Calu3 (cell line): ENCODE results near the gene SSBP3. TPM values are rescaled to one million over a fixed set of nuclear protein-coding genes. Genes with fewer than 3 reads are reported as not detected.

Source experiments
- BruUV-seq: library from RNA; stranded (reverse); fragments of 400-500 nt; replicated peaks from 2 replicates; lab custom pipeline; 2021; lab: Mats Ljungman, UMichigan
- CTCF ChIA-PET: fragments of 300-600 bp; sonication (Branson Sonifier 250); formaldehyde crosslinking; loops from one replicate; lab custom pipeline; 2022; ENCODE audit warnings: antibody characterized with exemption; lab: Charles Lee
- DNase-seq: peaks from one replicate; pipeline ENCODE4 v3.0.0; 2022
- H3K27ac Mint-ChIP-seq: one replicate; pipeline ENCODE4 v1.8.0; 2022; ENCODE audit warnings: mixed read lengths; ENCODE audit not compliant: unreplicated experiment
- H3K27me3 Mint-ChIP-seq: one replicate; pipeline ENCODE4 v1.8.0; 2022; ENCODE audit warnings: mixed read lengths; ENCODE audit not compliant: unreplicated experiment
- H3K36me3 Mint-ChIP-seq: one replicate; pipeline ENCODE4 v1.8.0; 2022; ENCODE audit warnings: mild to moderate bottlenecking, moderate library complexity, mixed read lengths; ENCODE audit not compliant: insufficient read depth, unreplicated experiment
- H3K4me1 Mint-ChIP-seq: one replicate; pipeline ENCODE4 v1.8.0; 2022; ENCODE audit warnings: mild to moderate bottlenecking, low read depth, mixed read lengths; ENCODE audit not compliant: unreplicated experiment
- H3K4me3 Mint-ChIP-seq: one replicate; pipeline ENCODE4 v1.8.0; 2022; ENCODE audit warnings: mild to moderate bottlenecking, low read depth, moderate library complexity, mixed read lengths; ENCODE audit not compliant: unreplicated experiment
- H3K9me3 Mint-ChIP-seq: one replicate; pipeline ENCODE4 v1.8.0; 2022; ENCODE audit warnings: low read depth, mixed read lengths; ENCODE audit not compliant: unreplicated experiment
- CTCF ChIP-seq: fragments of 200-600 bp; IDR thresholded peaks from one replicate; pipeline ENCODE4 v1.8.0; 2022; ENCODE audit warnings: antibody characterized with exemption; ENCODE audit not compliant: unreplicated experiment
- intact Hi-C: fragments of 100-400 bp; cut with micrococcal nuclease; formaldehyde crosslinking; loops from one replicate; pipeline ENCODE4 v1.10.0; 2022; ENCODE audit not compliant: unreplicated experiment
- total RNA-seq: library from RNA; stranded (reverse); gene quantifications from 2 replicates; pipeline ENCODE4 v1.2.3, GENCODE V29; 2022

SSBP3 gene
- total RNA-seq, 1 experiment from 2014 or later: 16.6 TPM

DNA sequence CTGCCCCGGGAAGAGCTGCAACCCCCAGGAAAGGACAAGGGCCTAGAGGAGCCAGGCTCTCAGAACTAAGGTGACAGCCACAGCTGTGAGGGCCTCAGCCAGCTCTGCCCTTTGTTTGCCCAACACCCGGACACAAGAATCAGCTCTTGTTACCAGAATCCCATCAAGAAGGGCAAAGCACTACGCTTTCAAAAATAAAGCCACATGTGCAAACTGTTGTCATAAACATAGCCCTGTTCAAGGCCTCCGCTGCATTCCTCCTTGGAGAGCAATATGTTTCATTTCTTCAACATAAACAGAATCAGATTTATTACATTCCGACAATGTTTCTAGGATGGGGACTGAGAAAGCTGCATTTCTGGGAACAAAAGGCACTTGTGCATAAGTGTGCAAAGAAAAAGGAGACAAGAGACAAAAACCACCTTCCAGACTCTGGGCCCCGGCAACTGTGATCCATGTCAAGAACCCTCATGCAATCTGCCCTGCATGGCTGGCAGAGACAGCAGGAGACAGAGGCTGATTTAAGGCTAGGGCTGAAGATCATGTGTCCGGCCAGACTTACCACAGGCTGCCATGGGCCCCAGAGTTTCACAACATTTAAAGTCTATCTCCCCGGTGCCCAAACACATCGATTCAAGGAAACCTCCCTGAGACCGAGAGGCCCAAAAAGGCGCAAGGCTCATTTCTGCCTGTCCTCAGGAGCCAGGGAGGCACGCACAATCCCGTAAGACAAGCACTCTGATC is 71.0 kb downstream of the SSBP3 start:
- H3K9me3 Mint-ChIP-seq: no peaks in the 10 kb centered on the region
- H3K27me3 Mint-ChIP-seq: no peaks in the 10 kb centered on the region
- no TSS peak for BruUV-seq
- intact Hi-C loops: no loop called here
- H3K4me1 Mint-ChIP-seq: no peaks in the 10 kb centered on the region
- DNase-seq: no peak
- H3K36me3 Mint-ChIP-seq: no peaks in the 10 kb centered on the region
- TF ChIP-seq CTCF: no peak
- CTCF ChIA-PET: interaction anchor here (1.3 kb wide), 1 partner anchor 22 kb away, joined by 3 read pairs; no protein-coding TSS in a partner anchor
- no peak overlapping the region for H3K4me3 Mint-ChIP-seq
- no peak overlapping the region for H3K27ac Mint-ChIP-seq

GRCh38 chr1:54332781-54333585 is 73.2 kb downstream of the SSBP3 start:
- CTCF ChIA-PET: no interaction called here
- H3K27ac Mint-ChIP-seq: no peak overlapping the region
- intact Hi-C loops: no loop called here
- BruUV-seq: no TSS peak
- no peak overlapping the region for H3K4me3 Mint-ChIP-seq
- DNase-seq: no peak
- no peaks in the 10 kb centered on the region for H3K9me3 Mint-ChIP-seq
- H3K36me3 Mint-ChIP-seq: no peaks in the 10 kb centered on the region
- TF ChIP-seq CTCF: no peak
- no peaks in the 10 kb centered on the region for H3K27me3 Mint-ChIP-seq
- no peaks in the 10 kb centered on the region for H3K4me1 Mint-ChIP-seq

- Mint-ChIP-seq H3K4me1 (no peaks in the 10 kb centered on the region), H3K4me3 (no peak overlapping the region), H3K9me3 (no peaks in the 10 kb centered on the region), H3K36me3 (no peaks in the 10 kb centered on the region), H3K27ac (no peak overlapping the region), H3K27me3 (no peaks in the 10 kb centered on the region)
- intact Hi-C loops: no loop called here
- no TSS peak for BruUV-seq
- DNase-seq: no peak
- CTCF ChIA-PET: interaction anchor here (0.7 kb wide), 1 partner anchor 19 kb away, joined by 3 read pairs; no protein-coding TSS in a partner anchor
- no peak for TF ChIP-seq CTCF
Observed at GRCh38 chr1:54331843-54332463, 74.2 kb downstream of the SSBP3 start.

GRCh38 chr1:54331091-54331772 is 75.0 kb downstream of the SSBP3 start:
- no peaks in the 10 kb centered on the region for H3K4me1 Mint-ChIP-seq
- no peaks in the 10 kb centered on the region for H3K36me3 Mint-ChIP-seq
- intact Hi-C loops: no loop called here
- H3K9me3 Mint-ChIP-seq: no peaks in the 10 kb centered on the region
- no peak for TF ChIP-seq CTCF
- H3K4me3 Mint-ChIP-seq: no peak overlapping the region
- no peak for DNase-seq
- no peaks in the 10 kb centered on the region for H3K27me3 Mint-ChIP-seq
- CTCF ChIA-PET: no interaction called here
- BruUV-seq: no TSS peak
- H3K27ac Mint-ChIP-seq: no peak overlapping the region
